Neural cell (in vitro differentiated cells): ENCODE results near the gene PASD1. TPM values are rescaled to one million over a fixed set of nuclear protein-coding genes. Genes with fewer than 3 reads are reported as not detected.

Experiments
- H2AFZ ChIP-seq: fragments of 200-600, 300-800 bp; sonication (generic), shearing (Covaris generic); 2 replicates; pipeline ENCODE4 v1.6.0; 2014; ENCODE audit warnings: low read depth, mild to moderate bottlenecking, antibody characterized with exemption, low read length, moderate library complexity
- H3F3A ChIP-seq: fragments of 200-600 bp; shearing (Covaris generic); 2 replicates; pipeline ENCODE4 v1.6.1; 2016; ENCODE audit warnings: mild to moderate bottlenecking, moderate library complexity, mixed read lengths, antibody characterized with exemption, low read length; ENCODE audit not compliant: insufficient read depth, poor library complexity, severe bottlenecking
- H3K27ac ChIP-seq: fragments of 200-600, 300-800 bp; sonication (generic), shearing (Covaris generic); 2 replicates; pipeline ENCODE4 v1.5.1; 2014; ENCODE audit warnings: mild to moderate bottlenecking, low read length, moderate library complexity
- H3K27me3 ChIP-seq: fragments of 300-800, 200-600 bp; sonication (generic), shearing (Covaris generic); 2 replicates; pipeline ENCODE4 v1.6.0; 2014; ENCODE audit warnings: mild to moderate bottlenecking, low read depth, low read length, moderate library complexity; ENCODE audit not compliant: insufficient read depth
- H3K36me3 ChIP-seq: fragments of 300-800, 200-600 bp; sonication (generic), shearing (Covaris generic); 2 replicates; pipeline ENCODE4 v1.5.1; 2014; ENCODE audit warnings: mild to moderate bottlenecking, antibody characterized with exemption, low read length, moderate library complexity; ENCODE audit not compliant: insufficient read depth
- H3K4me2 ChIP-seq: fragments of 300-800, 200-600 bp; sonication (generic), shearing (Covaris generic); 2 replicates; pipeline ENCODE4 v1.6.0; 2014; ENCODE audit warnings: mild to moderate bottlenecking, low read length
- H3K4me3 ChIP-seq: fragments of 300-800, 200-600 bp; sonication (generic), shearing (Covaris generic); 2 replicates; pipeline ENCODE4 v1.5.1; 2014; ENCODE audit warnings: mild to moderate bottlenecking, low read length, moderate library complexity
- H3K79me2 ChIP-seq: fragments of 200-600 bp; shearing (Covaris generic); replicated peaks from 2 replicates; pipeline ENCODE4 v1.6.0; 2014; ENCODE audit warnings: mild to moderate bottlenecking, low read length, moderate library complexity; ENCODE audit not compliant: insufficient read depth
- H3K9ac ChIP-seq: fragments of 300-800, 200-600 bp; sonication (generic), shearing (Covaris generic); 2 replicates; pipeline ENCODE4 v1.6.1; 2016; ENCODE audit warnings: mild to moderate bottlenecking, low read length, mixed read lengths
- H3K9me2 ChIP-seq: fragments of 200-600 bp; shearing (Covaris generic); 2 replicates; pipeline ENCODE4 v1.6.1; 2016; ENCODE audit warnings: mild to moderate bottlenecking, low read length, mixed read lengths; ENCODE audit not compliant: insufficient read depth
- H3K9me3 ChIP-seq: fragments of 200-600, 300-800 bp; sonication (generic), shearing (Covaris generic); 2 replicates; pipeline ENCODE4 v1.6.1; 2016; ENCODE audit warnings: mild to moderate bottlenecking, mixed run types, low read length, moderate library complexity, mixed read lengths
- H4K20me1 ChIP-seq: fragments of 200-600 bp; shearing (Covaris generic); 2 replicates; pipeline ENCODE4 v1.6.1; 2016; ENCODE audit warnings: mild to moderate bottlenecking, mixed run types; ENCODE audit not compliant: insufficient read depth
- CTCF ChIP-seq: fragments of 450-650 bp; IDR thresholded peaks from 2 replicates; pipeline ENCODE4 v1.5.1; 2014; ENCODE audit warnings: antibody characterized with exemption, mild to moderate bottlenecking, moderate library complexity; ENCODE audit not compliant: poor library complexity, severe bottlenecking
- EP300 ChIP-seq: fragments of 450-650 bp; conservative IDR thresholded peaks from 2 replicates; pipeline ENCODE4 v1.6.1; 2014; ENCODE audit warnings: antibody characterized with exemption, mild to moderate bottlenecking, moderate library complexity; ENCODE audit not compliant: poor library complexity, severe bottlenecking
- EZH2 ChIP-seq: fragments of 200-600, 300-800 bp; shearing (Covaris generic), sonication (generic); IDR thresholded peaks from 2 replicates; pipeline ENCODE4 v1.6.1; 2014; ENCODE audit warnings: antibody characterized with exemption, low read length, borderline replicate concordance, mild to moderate bottlenecking; ENCODE audit not compliant: insufficient read depth, poor library complexity, severe bottlenecking
- MXI1 ChIP-seq: fragments of 450-650 bp; conservative IDR thresholded peaks from 2 replicates; pipeline ENCODE4 v1.6.1; 2014; ENCODE audit warnings: antibody characterized with exemption, mild to moderate bottlenecking; ENCODE audit not compliant: poor library complexity, severe bottlenecking
- POLR2AphosphoS5 ChIP-seq: IDR thresholded peaks from 2 replicates; pipeline ENCODE4 v1.6.1; 2012
- RAD21 ChIP-seq: fragments of 450-650 bp; conservative IDR thresholded peaks from 2 replicates; pipeline ENCODE4 v1.6.1; 2014; ENCODE audit warnings: antibody characterized with exemption, mild to moderate bottlenecking, moderate library complexity
- REST ChIP-seq: IDR thresholded peaks from 2 replicates; pipeline ENCODE4 v1.6.1; 2012; ENCODE audit warnings: borderline replicate concordance
- SMC3 ChIP-seq: fragments of 450-650 bp; conservative IDR thresholded peaks from 2 replicates; pipeline ENCODE4 v1.6.1; 2014; ENCODE audit warnings: antibody characterized with exemption, mild to moderate bottlenecking, moderate library complexity; ENCODE audit not compliant: poor library complexity
- TAF1 ChIP-seq: IDR thresholded peaks from 2 replicates; pipeline ENCODE4 v1.6.1; 2012; ENCODE audit warnings: low read depth
- polyA plus RNA-seq: library from polyadenylated mRNA; depleted of rRNA; stranded (reverse); fragments of >200 nt; gene quantifications from 2 replicates; pipeline ENCODE4 v1.2.3, GENCODE V29; 2014

The PASD1 gene
- polyA plus RNA-seq, 1 donor from 2014 or later, result not detected

GRCh38 chrX:151711787-151712186, 148.3 kb downstream of the PASD1 start:
- Histone ChIP-seq H3F3A (no peaks in the 10 kb centered on the region), H3K9me3 (no peaks in the 10 kb centered on the region), H3K27ac (no peak overlapping the region), H3K9me2 (no peaks in the 10 kb centered on the region), H3K27me3 (no peaks in the 10 kb centered on the region), H3K36me3 (no peaks in the 10 kb centered on the region), H3K9ac (no peak overlapping the region), H2AFZ (no peak overlapping the region), H4K20me1 (no peaks in the 10 kb centered on the region), H3K4me3 (no peak overlapping the region), H3K4me2 (no peak overlapping the region), H3K79me2 (no peaks in the 10 kb centered on the region)
- TF ChIP-seq EP300 (no peak), TAF1 (no peak), RAD21 (no peak), MXI1 (no peak), REST (no peak), POLR2AphosphoS5 (no peak), EZH2 (no peak), SMC3 (no peak), CTCF (no peak)

GRCh38 chrX:151712253-151712652, 148.8 kb downstream of the PASD1 start:
- Histone ChIP-seq H2AFZ (no peak overlapping the region), H3K9me3 (no peaks in the 10 kb centered on the region), H3K4me3 (no peak overlapping the region), H3K79me2 (no peaks in the 10 kb centered on the region), H4K20me1 (no peaks in the 10 kb centered on the region), H3K9ac (no peak overlapping the region), H3K4me2 (no peak overlapping the region), H3K27me3 (no peaks in the 10 kb centered on the region), H3K27ac (no peak overlapping the region), H3K9me2 (no peaks in the 10 kb centered on the region), H3F3A (no peaks in the 10 kb centered on the region), H3K36me3 (no peaks in the 10 kb centered on the region)
- no peak for TF ChIP-seq REST
- TF ChIP-seq SMC3, result no peak
- no peak for TF ChIP-seq EP300
- TF ChIP-seq CTCF, result no peak
- no peak for TF ChIP-seq RAD21
- no peak for TF ChIP-seq EZH2
- TF ChIP-seq TAF1, result no peak
- no peak for TF ChIP-seq MXI1
- no peak for TF ChIP-seq POLR2AphosphoS5
